ENCODE results near the gene CCNA1.

CCNA1 gene

DNA sequence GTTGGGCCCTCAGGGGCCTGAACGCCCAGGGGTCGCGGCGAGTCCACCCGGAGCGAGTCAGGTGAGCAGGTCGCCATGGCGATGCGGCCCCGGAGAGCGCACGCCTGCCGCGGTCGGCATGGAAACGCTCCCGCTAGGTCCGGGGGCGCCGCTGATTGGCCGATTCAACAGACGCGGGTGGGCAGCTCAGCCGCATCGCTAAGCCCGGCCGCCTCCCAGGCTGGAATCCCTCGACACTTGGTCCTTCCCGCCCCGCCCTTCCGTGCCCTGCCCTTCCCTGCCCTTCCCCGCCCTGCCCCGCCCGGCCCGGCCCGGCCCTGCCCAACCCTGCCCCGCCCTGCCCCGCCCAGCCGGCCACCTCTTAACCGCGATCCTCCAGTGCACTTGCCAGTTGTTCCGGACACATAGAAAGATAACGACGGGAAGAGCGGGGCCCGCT is at the start of gene CCNA1:
Gene CCNA1 (plus strand): TSS at position 390 of the 439 bp plus-strand sequence. CDS start 562 bp downstream, outside the sequence.
- DNase-seq (ENCODE audit: low read depth, low spot score): no peak

DNA sequence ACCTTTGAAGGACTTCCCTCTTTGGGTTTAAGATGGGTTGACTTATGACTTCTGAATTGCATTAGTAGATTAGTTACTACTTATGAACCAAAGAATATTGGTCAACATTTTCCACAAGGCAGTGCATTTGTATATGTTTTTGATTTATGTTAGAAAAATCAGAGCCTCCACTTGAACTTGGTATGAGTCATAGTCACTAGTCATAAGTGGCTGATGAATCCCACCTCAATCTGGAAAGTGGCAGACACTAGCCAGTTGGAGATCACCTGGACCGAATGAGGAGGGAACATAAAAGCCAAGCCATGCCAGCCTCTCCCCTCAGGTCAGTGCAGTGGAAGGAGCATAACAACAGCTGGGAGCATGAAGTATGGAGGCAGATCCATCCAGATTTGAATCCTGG is 46.8 kb upstream of the CCNA1 start:
- no peak for DNase-seq (ENCODE audit: low read depth, low spot score)

DNA sequence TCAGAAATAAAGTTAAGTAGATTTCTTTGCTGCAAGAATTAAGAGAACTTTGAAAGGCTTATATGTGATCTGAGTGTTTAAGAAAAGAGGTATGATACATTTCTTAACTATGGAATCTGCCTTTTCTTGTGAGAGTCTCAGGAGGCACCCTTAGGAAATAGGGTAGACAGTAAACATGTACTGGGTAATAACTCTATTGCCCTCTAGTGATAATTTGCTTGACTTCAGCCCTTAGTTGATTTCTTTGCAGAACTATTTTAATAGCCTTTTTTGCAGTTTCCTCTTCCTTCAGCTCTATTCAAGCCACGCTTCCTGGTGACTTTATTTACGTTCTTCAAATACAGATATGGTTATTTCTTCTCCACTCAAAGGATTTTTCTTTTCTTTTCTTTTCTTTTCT is 37.0 kb upstream of the CCNA1 start:
- DNase-seq (ENCODE audit: low read depth, low spot score): no peak

DNA sequence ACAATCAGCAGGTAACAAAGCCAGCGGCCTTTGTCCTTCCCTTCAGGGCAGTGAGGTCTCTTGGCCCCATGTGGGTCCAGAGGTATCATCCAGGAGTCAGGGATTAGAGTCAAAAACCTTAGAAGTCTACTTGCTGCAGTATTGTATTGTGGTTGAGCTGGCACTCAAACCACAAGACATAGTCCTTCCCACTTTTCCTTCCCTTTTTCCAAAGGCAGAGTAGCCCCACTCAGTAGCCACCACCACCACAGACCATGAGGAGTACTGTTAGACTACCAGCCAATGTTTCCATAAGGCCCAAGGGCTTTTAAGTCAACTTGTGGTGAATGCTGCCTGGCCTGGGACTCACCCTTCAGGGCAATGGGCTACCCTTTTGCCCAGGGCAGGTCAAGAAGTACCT is 27.1 kb upstream of the CCNA1 start:
- DNase-seq (ENCODE audit: low read depth, low spot score): no peak

DNA sequence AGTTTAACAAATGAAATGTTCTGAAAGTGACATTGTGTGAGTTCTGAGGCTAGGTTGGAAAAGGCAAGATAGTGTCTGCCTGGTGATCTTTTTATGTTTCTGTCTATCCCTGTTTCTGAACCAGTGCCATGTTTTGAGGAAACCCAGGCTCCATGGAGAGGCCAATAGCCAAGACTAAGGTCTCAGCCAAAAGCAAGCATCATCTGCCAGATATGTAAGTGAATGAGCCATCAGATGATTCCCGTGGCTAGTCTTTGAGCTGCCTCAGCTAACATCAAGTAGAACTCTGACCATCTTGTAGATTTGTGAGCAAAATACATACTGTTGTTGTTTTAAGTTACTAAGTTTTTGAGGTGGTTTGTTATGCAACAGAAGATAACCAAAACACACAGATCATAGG is 19.6 kb upstream of the CCNA1 start:
- DNase-seq (ENCODE audit: low read depth, low spot score): no peak

DNA sequence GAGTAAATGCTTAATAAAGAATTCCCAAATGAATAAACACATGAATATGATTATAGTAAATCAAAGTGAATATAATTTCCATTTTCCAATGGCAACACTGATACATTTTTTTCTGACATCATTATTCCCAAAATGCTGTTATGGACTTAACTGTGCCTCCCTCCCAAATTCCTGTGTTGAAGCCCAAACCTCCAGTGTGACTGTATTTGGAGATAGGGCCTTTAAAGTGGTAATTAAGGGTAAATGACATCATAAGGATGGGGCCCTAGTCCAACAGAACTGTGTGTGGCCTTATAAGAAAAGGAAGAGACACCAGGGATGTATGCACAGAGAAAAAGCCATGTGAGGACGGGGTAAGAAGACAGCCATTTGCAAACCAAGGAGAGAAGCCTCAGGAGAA is 19.1 kb upstream of the CCNA1 start:
- DNase-seq (ENCODE audit: low read depth, low spot score): no peak

DNA sequence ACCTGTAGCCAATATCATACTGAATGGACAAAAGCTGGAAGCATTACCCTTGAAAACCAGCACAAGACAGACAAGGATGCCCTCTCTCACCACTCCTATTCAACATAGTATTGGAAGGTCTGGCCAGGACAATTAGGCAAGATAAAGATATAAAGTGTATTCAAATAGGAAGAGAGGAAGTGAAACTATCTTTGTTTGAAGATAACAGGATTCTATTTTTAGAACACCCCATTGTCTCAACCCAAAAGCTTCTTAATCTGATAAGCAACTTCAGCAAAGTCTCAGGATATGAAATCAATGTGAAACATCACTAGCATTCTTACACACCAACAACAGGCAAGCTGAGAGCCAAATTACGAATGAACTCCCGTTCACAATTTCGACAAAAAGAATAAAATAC is 17.8 kb upstream of the CCNA1 start:
- no peak for DNase-seq (ENCODE audit: low read depth, low spot score)

DNA sequence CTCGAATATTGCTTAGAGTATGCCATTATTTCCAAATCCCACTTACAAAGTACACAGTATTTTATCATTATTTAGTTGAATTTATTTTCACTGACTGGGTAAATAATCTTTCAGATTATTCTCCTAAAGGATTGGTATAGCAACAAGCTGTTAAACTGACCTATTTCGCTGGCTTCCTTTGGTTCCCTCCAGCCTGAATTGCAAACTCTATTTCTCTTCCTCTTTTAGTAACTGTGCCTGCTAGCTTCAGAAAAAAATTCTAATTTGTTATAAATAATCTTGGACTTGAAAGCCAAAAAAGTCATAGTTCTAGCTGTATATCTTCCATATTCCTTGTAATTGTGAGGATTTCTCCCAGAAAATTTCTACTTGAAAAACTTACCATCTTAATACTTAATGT is 15.0 kb upstream of the CCNA1 start:
- DNase-seq (ENCODE audit: low read depth, low spot score): no peak

DNA sequence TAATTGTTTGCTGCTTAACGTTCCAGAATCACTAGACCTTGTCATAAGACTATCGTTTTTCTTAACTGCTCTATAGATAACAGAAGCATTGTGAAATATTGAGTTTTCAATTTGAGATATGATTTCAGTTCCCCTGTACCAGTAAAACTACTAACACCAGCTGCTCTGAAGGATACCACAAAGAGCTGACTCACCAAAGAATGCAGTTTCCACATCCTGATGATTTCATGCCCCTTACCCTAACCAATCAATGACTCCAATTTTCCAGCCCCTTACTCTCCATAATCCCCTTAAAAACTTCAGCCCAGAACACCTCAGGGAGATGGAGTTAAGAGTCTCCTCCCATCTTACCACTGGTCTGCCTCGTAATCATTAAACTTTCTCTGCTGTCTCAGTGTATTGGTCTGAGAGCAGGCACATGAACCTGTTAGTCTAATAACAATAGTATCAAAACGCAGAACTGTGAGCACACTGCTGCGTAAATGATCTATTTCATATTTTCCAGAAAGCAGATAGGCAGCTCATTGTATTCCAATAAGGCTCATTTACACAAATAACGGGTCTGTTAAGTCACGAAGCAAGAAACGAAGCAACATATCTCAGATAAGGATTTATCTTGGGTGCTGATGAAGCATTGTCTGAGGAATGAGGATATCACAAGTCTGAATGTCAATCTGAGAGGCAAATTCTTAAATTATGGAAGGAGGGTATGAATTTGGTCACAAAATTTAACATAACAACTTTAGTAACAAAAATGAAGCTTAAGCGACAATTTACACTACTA is 14.1 kb upstream of the CCNA1 start:
- DNase-seq (ENCODE audit: low read depth, low spot score): no peak

DNA sequence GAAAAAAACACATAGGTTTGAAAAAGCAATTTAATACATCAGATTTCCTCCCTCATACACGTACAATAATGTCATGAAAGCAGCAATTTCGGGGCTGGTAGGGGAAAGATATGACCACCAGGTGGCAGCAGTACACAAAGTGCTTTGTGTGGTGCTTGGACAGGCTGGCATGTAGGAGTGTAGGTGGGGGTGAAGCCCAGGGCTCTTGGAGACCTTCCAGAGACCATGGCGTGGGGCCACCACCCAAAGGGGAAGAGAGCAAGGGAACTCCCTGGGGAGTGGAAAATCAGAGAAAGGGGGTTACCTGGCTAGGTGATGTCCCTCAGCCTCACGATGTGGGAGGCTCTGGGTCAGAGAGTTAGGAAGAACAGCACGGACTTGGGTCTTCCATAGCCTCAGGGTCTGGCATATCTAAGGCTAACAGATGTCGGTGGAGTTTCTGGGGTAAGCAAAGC is 11.8 kb upstream of the CCNA1 start:
- no peak for DNase-seq (ENCODE audit: low read depth, low spot score)

DNA sequence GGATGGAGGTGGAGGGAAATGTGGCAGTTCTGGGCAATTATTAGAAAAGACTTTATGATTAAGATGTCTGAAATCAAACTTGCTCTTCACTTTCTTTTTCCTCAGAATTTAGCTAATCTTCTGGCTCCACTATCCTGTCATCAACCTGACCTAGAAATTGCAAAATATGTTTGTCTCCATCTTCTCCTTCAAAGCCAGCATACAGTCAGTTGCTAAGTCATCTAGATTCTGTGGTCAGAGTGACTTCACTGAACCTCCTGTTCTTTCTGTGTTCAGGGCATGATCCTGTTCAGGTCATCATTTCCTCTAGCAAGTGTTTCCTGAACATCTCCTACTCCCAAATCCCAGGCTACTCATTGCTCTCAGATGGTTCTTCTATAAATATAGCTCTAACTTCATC is 10.8 kb upstream of the CCNA1 start:
- no peak for DNase-seq (ENCODE audit: low read depth, low spot score)

DNA sequence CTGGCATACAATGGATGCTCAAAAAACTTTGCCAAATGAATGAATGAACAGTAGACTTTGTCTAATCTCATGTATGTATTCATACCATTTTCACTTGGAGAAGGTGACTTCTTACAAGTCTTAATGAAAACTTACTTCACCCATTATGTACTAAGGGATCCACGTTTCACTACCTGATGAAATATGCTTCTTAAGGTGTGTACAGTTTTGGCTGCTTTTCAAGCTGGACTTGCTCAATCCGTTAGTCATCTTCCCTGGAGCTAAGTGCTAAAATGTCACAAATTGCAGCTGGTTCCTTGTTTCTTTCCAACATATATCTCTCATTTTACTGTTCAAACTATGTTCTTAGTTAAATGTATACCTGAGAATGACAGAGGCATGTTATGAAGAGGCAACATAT is 4.2 kb upstream of the CCNA1 start:
- DNase-seq (ENCODE audit: low read depth, low spot score): no peak

DNA sequence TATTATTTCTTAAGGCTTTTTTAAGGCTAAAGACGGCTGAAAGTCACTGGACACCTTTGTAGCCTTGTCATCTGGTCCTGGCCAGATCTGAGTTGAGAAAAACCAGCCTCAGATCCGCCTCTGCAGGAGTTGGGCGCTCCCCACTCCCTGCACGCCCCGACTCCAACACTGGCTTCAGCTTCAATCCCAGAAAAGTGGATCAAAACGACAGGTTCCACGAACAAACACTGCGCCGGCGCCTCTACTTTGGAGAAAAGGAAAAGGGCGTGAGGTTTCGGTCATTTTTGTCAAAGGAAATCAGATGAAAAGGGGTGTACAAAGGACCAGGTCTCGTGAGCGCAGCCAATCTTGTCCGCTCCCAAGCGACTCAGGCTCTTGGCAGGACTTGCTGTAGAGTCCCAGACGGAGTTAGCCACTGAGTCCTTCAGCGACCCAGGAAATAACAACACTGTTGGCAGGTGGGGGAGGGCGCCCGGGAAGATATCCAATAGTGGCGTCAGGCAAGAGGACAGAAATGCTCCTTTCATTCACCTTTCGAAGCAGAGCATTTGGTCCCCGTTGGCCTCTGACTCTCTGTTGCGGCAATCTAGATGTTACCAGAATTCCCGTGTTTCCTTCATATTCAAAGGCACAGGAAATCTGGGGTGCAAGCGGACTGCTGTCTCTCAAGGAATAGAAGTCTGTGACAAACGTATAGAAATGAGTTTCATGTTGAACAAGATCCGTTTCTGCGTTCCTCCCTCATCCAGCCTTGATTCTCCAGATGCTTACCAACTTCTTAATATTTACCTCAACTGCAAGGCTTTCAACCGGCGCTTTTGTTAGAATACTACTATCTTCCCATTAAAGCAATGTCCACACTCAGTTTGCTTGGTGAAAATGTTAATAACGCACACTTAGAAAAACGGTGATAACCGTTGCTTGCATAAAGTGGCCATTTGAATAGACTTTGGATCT is 1.8 kb upstream of the CCNA1 start:
- no peak for DNase-seq (ENCODE audit: low read depth, low spot score)

DNA sequence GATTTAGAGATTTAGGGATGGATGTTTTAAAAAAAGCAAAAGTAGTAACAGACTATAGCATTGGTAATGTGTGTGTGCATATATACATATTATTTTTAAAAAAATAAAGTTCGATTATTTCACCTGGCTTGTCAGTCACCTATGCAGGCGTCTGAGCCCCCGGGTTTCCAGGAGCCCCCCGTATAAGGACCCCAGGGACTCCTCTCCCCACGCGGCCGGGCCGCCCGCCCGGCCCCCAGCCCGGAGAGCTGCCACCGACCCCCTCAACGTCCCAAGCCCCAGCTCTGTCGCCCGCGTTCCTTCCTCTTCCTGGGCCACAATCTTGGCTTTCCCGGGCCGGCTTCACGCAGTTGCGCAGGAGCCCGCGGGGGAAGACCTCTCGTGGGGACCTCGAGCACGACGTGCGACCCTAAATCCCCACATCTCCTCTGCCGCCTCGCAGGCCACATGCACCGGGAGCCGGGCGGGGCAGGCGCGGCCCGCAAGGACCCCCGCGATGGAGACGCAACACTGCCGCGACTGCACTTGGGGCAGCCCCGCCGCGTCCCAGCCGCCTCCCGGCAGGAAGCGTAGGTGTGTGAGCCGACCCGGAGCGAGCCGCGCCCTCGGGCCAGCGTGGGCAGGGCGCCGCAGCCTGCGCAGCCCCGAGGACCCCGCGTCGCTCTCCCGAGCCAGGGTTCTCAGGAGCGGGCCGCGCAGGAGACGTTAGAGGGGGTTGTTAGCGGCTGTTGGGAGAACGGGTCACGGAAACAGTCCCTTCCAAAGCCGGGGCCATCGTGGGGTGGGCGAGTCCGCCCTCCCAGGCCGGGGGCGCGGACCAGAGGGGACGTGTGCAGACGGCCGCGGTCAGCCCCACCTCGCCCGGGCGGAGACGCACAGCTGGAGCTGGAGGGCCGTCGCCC is 840 bp upstream of the CCNA1 start:
- no peak for DNase-seq (ENCODE audit: low read depth, low spot score)

DNA sequence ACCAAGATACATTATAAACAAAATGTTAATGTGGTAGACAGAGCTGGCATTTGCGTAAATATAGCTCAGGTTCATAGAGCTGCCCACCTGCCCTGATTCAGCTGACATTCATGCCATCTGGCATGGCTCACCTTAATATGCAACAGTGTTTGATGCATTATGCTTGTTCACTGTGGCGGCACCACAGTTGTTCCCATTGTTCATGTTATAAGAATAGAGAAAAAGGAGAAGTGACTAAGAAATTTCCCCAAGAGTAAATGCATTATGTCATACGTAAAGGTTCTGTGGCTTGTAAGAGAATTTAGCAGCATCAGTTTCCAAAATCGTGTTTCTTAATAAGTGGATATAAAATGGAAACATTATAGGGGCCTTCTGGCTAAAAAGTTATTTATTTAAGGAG is 4.5 kb downstream of the CCNA1 start:
- no peak for DNase-seq (ENCODE audit: low read depth, low spot score)

DNA sequence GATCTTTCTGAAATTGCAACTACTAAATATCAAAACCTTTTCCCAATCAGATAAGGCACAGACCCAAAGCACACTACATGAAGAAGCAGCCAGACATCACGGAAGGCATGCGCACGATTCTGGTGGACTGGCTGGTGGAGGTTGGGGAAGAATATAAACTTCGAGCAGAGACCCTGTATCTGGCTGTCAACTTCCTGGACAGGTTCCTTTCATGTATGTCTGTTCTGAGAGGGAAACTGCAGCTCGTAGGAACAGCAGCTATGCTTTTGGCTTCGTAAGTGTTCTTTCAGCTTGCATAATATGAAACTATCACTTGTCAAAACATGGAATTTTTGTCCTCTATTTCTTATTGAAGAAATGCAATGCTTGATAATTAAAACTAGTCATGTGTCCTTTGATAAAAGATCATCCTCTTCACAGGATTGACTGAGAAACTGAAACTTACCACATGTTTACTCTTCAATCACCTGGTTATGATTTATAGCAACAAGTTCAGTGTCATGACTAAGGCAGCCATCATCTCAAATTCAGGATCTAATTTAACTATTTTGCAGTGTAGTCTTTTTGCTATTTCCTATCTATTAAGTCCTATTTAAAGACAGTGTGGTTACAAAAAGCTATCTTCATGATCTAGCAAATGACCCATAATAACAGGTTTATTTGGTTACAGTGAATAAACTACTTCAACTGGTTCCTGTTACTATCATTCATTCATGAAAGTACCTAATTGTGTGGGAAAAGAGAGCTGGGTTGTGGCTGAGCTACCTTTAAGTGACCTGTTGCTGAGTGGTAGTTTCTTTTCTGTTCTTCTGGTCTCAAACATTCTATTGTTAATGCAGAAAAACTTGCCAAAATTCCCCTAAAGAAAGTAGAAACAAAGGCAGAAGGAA is 6.5 kb downstream of the CCNA1 start:
- DNase-seq (ENCODE audit: low read depth, low spot score): no peak

DNA sequence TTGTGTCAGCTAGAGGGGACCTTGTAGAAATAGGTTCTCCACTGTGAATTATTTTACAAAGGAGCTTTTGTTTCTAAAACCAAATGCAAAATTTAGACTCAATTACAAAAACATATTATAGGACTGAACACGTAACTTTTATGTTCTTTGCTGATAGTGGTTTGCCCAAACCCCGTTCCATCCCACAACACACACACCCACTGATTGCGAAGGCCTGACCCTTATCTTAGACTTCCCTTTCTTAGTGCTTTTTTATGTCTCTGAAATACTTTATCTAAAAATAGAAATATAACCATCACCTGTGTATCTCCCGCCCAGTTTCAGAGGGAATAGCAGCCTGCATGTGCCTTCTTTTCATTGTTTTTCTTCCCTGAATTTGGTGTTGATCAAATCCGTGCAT is 13.0 kb downstream of the CCNA1 start:
- DNase-seq (ENCODE audit: low read depth, low spot score): no peak

DNA sequence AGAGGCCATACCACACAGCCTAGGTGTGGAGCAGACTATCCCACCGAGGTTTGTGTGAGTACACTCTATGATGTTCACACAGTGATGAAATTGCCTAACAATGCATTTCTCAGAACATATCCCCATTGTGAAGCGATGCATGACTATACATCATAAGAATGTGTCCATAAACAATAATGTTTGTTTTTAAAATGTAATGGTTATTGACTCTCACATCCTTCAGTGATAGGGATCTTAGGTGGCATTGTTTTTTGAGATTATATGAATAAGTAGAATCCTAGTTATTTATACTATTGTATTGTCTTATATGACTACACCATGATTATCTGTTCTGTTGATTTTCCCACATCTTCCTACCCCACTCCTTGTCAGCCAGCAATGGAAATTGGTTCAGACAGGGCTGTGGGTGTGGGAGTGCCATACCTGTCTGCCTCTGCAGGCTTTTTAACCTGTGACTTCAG is 13.6 kb downstream of the CCNA1 start:
- no peak for DNase-seq (ENCODE audit: low read depth, low spot score)

DNA sequence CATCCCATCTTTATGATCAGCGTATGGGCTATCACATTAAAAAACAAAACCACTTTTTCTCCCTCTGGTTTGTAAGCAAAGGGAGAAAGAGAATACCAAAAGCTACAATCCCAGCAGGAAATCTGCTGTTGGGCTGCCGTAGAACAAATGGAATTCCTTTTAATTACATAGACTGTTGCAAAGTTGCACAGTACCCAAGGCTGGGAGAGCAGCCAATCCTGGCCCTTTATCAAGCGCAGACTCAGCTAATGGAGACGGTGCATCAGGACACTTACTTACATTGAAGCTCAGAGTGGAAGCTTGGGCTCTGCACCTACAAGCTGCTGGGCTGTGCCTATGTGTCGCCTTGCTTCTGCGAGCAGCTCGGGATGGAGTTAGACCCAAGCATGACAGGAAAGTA is 15.2 kb downstream of the CCNA1 start:
- no peak for DNase-seq (ENCODE audit: low read depth, low spot score)

DNA sequence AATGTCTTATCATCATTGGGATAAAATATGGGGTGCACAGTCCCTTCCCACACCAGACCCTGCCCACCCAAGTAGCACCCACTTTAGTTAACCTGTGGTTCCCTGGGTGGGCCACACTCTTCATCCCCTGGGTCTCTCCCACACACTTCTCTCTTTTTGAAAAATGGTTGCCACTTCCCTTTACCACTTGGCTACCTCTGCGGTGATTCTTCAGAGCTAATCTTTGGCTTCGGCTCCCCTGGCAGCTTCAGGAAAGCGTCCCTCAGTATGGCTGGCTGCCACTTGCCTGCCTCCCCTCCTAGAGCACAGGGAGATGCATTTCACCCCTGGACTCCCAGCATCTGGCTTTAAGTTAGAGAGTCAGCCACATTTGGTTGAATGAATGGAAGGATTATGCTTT is 18.2 kb downstream of the CCNA1 start:
- DNase-seq (ENCODE audit: low read depth, low spot score): no peak

DNA sequence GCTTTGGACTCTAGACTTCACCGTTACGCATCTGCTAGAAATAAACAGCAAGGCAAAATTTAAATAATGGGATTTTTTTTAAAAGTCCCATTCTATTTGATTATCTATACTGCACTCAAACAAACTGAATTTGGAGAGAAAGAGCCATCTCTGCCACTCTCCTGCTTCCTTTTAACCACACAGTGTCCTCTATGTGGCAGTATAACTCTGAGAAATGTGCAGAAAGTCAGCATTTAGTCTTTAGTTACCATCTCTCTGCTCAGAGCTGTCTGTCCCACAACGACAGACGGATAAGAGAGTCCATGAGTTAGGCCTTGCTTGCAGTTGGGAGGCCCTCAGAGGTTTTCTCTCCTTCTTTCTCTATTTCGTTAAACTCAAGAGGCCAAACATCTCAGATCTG is 21.2 kb downstream of the CCNA1 start:
- no peak for DNase-seq (ENCODE audit: low read depth, low spot score)
